GM18517 (cell line): ENCODE data around the gene PPIP5K1.
"Not testable (repeated sequence)": the region's sequence is repeated elsewhere in the genome, so short reads cannot be mapped to it uniquely, and the experiment has no call there.

ENCODE experiments used
- ATAC-seq: cut with Tn5 transposase; IDR thresholded peaks from one replicate; pipeline ENCODE4 v1.9.1; 2021; ENCODE audit warnings: mild to moderate bottlenecking, moderate library complexity; ENCODE audit not compliant: unreplicated experiment

PPIP5K1 gene

GRCh38 chr15:43589778-43590466 lies at the start of gene PPIP5K1:
PPIP5K1 (minus strand) TSS chr15:43590208; CDS start chr15:43584504, 5,704 bp downstream.
- peak; percentile 91 for ATAC-seq

- not testable (repeated sequence) for ATAC-seq
These were observed 48.6 kb upstream of the PPIP5K1 start for GRCh38 chr15:43638464-43639204.

DNA sequence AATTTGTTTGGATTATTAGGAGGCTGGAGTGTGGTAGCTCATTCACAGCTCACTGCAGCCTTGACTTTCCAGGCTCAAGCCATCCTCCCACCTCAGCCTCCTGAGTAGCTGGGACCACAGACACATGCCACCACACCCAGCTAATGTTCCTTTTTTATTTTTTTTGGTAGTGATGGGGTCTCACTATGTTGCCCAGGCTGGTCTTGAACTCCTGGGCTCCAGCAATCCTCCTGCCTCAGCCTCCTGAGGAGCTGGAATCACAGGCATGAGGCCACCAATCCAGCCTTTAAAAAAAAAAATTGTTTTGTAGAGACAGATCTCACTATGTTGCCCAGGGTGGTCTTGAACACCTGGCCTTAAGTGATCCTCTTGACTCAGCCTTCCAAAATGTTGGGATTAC lies 36.9 kb upstream of the PPIP5K1 start:
- ATAC-seq = not testable (repeated sequence)

DNA sequence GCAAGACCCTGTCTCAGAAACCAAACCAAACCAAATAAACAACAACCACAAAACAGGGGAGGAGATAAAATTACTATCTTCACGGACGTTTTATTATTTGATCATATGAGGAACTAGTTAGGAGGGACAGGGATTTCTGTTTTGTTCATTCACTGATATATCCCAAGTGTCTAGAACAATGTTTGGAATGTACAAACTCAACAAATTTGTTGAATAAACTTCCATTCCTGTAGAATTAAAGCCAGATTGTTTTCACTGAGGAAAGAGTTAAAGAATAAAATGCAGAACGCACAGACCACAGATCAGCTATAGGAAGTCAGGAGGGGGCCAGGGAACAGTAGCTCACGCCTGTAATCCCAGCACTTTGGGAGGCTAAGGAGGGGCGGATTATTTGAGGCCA lies 35.1 kb upstream of the PPIP5K1 start:
- no peak for ATAC-seq

- ATAC-seq = not testable (repeated sequence)
These were observed 32.2 kb upstream of the PPIP5K1 start for GRCh38 chr15:43622068-43622799.

DNA sequence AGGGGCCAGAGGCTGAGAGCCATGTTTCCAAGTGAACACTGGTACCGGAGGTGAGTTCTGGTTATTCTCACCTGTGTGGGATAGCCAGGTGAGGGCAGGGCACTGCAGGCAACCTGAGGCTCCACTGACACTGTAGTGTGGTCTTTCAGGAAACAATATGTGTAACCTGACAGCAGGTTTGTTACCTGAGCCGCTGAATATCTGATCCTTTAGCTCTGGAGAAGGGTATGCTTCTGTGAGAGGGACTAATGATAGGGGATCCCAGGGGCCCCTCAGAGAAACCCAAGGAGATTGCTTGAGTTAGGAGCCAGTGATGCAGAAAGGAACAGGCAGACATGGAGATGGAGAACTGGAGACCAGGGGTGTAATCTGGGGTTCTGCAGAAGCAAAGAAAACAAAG lies 28.7 kb upstream of the PPIP5K1 start, which contains the start of gene STRC:
Gene STRC, minus strand, starts transcription at position 101 of the 400 bp plus-strand sequence. Its CDS starts 78 bp downstream, at position 23.
- not testable (repeated sequence) for ATAC-seq

DNA sequence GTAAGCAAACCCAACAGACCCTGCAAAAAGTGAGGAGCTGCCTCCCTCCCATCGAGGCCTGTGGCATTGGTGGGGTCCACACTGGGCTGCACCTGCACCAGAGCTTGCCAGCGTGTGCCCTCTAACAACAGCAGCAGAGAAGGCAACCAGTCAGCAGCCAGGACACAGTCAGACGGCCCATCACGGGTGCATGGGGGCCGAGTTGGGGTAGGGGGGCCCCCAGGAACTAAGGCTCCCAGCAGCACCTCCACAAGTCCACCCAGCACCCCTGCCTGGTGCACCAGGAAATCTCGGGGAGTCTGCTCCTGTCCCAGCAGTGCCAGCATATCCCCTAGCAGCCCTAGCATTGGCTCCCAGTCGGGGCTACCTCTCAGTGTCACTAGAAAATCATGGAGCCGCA lies 27.7 kb upstream of the PPIP5K1 start:
- not testable (repeated sequence) for ATAC-seq

GRCh38 chr15:43602233-43602632 lies 12.2 kb upstream of the PPIP5K1 start:
- not testable (repeated sequence) for ATAC-seq

DNA sequence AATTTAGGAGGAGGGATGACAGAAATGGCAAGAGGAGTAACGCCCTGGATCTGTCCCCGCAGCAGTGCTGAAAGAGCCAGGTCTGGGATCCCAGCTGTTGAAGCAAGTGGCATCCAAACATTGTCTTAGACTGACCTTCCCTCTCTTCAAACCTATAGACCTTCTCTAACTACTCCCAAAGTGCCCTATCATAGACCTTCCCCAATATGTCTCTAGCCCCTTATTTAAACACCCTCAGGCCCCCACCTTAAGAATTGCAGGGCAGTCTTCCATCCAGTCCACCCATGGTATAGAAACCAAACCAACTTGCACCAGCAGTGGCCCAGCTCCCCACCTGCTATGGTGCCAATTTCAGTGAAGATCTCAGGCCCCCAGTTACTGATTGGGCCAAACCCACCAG lies 10.2 kb upstream of the PPIP5K1 start:
- not testable (repeated sequence) for ATAC-seq

DNA sequence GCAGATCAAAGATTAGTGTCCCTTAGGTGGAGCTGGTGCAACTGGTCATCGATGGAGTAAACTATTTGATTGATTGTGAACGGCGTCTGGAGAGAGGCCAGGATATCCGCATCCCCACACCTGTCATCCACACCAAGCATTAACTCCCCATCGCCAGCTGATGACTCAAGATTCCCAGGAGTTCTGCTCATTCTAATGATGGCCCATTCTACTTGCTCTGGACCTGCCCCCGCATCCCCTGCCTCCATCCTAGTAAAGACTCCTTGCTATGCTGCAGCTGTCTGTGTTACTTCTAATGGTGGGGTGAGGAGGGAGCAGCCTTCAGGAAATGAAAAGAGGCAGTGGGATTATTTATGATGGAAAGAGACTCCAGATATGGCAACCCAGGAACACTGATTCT lies 9.1 kb upstream of the PPIP5K1 start:
- not testable (repeated sequence) for ATAC-seq

DNA sequence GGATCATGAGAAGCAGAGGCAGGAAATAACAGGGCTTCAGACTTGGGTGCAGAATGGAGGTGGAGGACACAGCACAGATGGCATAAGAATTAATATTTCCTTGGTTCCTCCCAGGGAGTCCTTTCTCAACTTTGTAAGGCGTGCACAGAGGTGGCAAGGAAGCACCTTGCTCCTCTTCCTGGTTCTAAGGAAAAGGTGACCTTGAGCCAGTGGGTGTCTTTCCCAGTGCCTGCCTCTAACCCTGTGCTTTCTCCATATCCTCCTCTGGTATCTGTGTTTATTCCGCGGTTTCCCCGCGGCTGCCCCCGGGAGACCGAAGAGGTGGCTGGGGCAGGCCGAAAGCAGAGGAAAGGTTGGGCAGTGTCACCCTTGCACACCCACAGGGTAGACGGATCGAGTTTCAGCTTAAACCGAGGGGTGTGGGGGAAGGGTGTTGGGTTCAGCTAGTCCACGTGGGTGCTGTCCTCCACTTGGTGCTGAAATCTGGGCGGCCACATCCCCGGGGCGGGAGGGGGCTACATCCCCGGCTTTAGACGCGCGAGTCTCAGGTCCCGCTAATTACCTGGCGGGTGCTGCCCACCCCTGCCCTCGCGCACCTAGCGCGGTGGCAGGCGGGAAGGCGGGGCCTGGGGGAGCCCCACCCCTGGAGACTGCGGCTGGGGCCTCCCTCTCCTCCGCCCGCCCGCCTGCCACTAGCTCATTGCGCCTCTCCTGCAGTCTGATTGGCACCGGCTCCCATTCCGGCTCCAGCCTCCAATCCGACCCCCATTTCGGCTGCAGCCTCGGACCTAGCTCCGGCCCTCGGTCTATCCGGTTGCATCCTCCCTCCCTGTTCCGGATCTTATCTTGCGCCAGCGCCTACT lies 3.6 kb upstream of the PPIP5K1 start, which contains the start of gene CKMT1B:
Gene CKMT1B, plus strand, starts transcription at position 700 of the 863 bp plus-strand sequence. CDS start 192 bp downstream, outside the sequence.
- not testable (repeated sequence) for ATAC-seq

- not testable (repeated sequence) for ATAC-seq
These were observed 2.8 kb upstream of the PPIP5K1 start for GRCh38 chr15:43592841-43593240.

- ATAC-seq = not testable (repeated sequence)
These were observed 15.4 kb downstream of the PPIP5K1 start for GRCh38 chr15:43574607-43575006.

GRCh38 chr15:43566615-43567014 lies 23.4 kb downstream of the PPIP5K1 start:
- ATAC-seq = not testable (repeated sequence)

GRCh38 chr15:43563793-43564192 lies 26.2 kb downstream of the PPIP5K1 start:
- ATAC-seq = not testable (repeated sequence)

DNA sequence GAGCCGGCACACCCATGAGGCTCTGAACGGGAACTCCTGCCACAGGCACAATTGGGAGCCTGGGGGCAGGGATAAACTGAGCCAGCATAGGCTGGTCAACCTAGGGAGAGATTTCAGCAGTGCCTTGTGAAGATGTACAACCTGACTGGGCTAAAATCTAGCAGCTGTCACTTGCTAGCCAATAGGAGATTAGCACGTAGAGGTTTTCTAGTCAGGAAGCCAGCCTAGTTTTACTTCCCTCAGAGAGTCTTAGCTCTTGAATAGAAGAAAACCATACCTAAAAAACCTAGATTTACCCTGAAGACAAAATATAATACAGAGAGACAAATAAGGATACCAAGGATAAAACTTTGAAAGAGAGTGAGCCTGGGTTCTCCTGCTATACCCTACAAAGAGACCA lies 27.3 kb downstream of the PPIP5K1 start:
- ATAC-seq = not testable (repeated sequence)

DNA sequence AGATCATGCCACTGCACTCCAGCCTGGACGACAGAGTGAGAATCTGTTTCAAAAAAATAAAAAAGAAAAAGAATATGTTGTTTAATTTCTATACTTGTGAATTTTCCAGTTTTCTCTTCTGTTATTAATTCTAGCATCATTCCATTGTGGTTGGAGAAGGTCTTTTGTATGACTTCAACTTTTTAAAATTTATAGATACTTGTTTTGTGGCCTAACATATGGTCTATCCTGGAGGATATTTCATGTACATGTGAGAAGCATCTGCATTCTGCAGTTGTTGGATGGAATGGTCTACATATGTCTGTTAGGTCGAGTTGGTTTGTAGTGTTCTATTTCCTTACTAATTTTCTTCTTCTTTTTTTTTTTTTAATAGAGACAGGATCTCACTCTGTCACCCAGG lies 37.0 kb downstream of the PPIP5K1 start:
- no peak for ATAC-seq

DNA sequence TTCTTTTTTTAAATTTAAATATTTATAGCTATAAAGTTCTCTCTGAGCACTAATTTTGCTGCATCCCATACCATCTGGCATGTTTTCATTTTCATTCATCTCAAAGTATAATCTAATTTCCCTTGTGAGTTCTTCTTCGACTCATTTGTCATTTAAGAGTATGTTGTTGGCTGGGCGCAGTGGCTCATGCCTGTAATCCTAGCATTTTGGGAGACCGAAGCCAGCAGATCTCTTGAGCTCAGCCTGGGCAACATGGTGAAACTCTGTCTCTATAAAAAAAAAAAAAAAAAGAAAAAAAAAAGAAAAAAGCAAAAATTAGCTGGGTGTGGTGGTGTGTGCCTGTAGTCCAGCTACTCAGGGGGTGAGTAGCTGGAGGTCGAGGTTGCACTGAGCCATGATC lies 37.8 kb downstream of the PPIP5K1 start:
- ATAC-seq = no peak

GRCh38 chr15:43550527-43551363 lies 39.3 kb downstream of the PPIP5K1 start:
- ATAC-seq = no peak
